Keratinocyte (primary cell): ENCODE data around the gene CARD8. TPM values are rescaled to one million over a fixed set of nuclear protein-coding genes. Genes with fewer than 3 reads are reported as not detected.

Source experiments
- DNase-seq: peaks from one replicate; pipeline ENCODE4 v3.0.0-alpha.2; 2011; ENCODE audit warnings: low read depth, missing footprints, low spot score
- FAIRE-seq: peaks from 2 replicates; lab custom pipeline; 2011; peaks lifted over from hg19 to GRCh38; lab: Jason Lieb, UNC
- H2AFZ ChIP-seq: 2 replicates; pipeline ENCODE4 v1.6.0; 2012; ENCODE audit warnings: low read length, control low read depth, inconsistent platforms; ENCODE audit not compliant: control insufficient read depth
- H3K27ac ChIP-seq: 2 replicates; pipeline ENCODE4 v1.5.1; 2011; ENCODE audit warnings: low read length; ENCODE audit not compliant: control insufficient read depth, insufficient read depth
- H3K27me3 ChIP-seq: 3 replicates; pipeline ENCODE4 v1.6.0; 2011; ENCODE audit warnings: low read length; ENCODE audit not compliant: control insufficient read depth, insufficient read depth; ENCODE audit errors: extremely low read depth
- H3K36me3 ChIP-seq, 2 experiments: 2 replicates in 1 of 2; 3 replicates in 1 of 2; pipeline ENCODE4 v1.5.1; 2011; ENCODE audit warnings: low read length in 2 of 2, mild to moderate bottlenecking in 1 of 2; ENCODE audit not compliant: control insufficient read depth in 2 of 2, insufficient read depth in 2 of 2; ENCODE audit errors: extremely low read depth in 1 of 2
- H3K4me1 ChIP-seq: 3 replicates; pipeline ENCODE4 v1.5.1; 2011; ENCODE audit warnings: low read length; ENCODE audit not compliant: control insufficient read depth, insufficient read depth; ENCODE audit errors: extremely low read depth
- H3K4me2 ChIP-seq: 3 replicates; pipeline ENCODE4 v1.6.0; 2011; ENCODE audit warnings: low read depth, low read length; ENCODE audit not compliant: control insufficient read depth, insufficient read depth; ENCODE audit errors: extremely low read depth
- H3K4me3 ChIP-seq, 3 experiments: fragments of 200-600 bp in 1 of 3; sonication (generic) in 1 of 3; 2 replicates in 2 of 3; 3 replicates in 1 of 3; pipeline ENCODE4 v1.5.1; 2011 to 2016; ENCODE audit warnings: low read length in 3 of 3, mild to moderate bottlenecking in 3 of 3, control low read depth in 2 of 3, inconsistent platforms in 1 of 3, low read depth in 1 of 3, mixed read lengths in 1 of 3, mixed run types in 1 of 3, moderate library complexity in 1 of 3; ENCODE audit not compliant: control insufficient read depth in 2 of 3, insufficient read depth in 2 of 3; ENCODE audit errors: extremely low read depth in 1 of 3
- H3K79me2 ChIP-seq: 2 replicates; pipeline ENCODE4 v1.6.0; 2012; ENCODE audit warnings: low read length; ENCODE audit not compliant: control insufficient read depth, insufficient read depth
- H3K9ac ChIP-seq: 3 replicates; pipeline ENCODE4 v1.6.0; 2011; ENCODE audit warnings: low read length; ENCODE audit not compliant: control insufficient read depth, insufficient read depth; ENCODE audit errors: extremely low read depth
- H3K9me1 ChIP-seq: 3 replicates; pipeline ENCODE4 v1.6.0; 2011; ENCODE audit warnings: low read length; ENCODE audit not compliant: control insufficient read depth, insufficient read depth; ENCODE audit errors: extremely low read depth
- H3K9me3 ChIP-seq: 2 replicates; pipeline ENCODE4 v1.5.1; 2012; ENCODE audit warnings: low read depth, low read length; ENCODE audit not compliant: control insufficient read depth
- H4K20me1 ChIP-seq: 3 replicates; pipeline ENCODE4 v1.6.0; 2011; ENCODE audit warnings: low read length; ENCODE audit not compliant: control insufficient read depth, insufficient read depth; ENCODE audit errors: extremely low read depth
- EZH2 ChIP-seq: IDR thresholded peaks from one replicate; pipeline ENCODE4 v1.6.1; 2012; ENCODE audit warnings: inconsistent platforms, mild to moderate bottlenecking, low read length, moderate library complexity
- dilution Hi-C: fragments of 300-500 bp; cut with MboI; formaldehyde crosslinking; loops from one replicate; pipeline ENCODE4 v1.7.0; 2020; ENCODE audit warnings: low sequenced_read_pairs; ENCODE audit not compliant: extremely low pct_ligation_motif_present
- polyA plus RNA-seq, 5 experiments: library from polyadenylated mRNA; depleted of rRNA in 3 of 5; stranded (reverse) in 3 of 5; stranded (forward) in 1 of 5; unstranded in 1 of 5; fragments of >200 nt; gene quantifications; 1 replicate in 1 of 5; 2 replicates in 3 of 5; 3 replicates in 1 of 5; pipeline versions ENCODE4 v1.2.1 to v1.2.3, GENCODE V29; 2011 to 2012; ENCODE audit warnings: missing spikeins in 2 of 5, low read depth in 1 of 5, low replicate concordance in 1 of 5
- TF ChIP-seq, protein P1 (sequence below), 3 experiments: IDR thresholded peaks in 1 of 3; conservative IDR thresholded peaks in 1 of 3; optimal IDR thresholded peaks in 1 of 3; 2 replicates in 2 of 3; 3 replicates in 1 of 3; pipeline versions ENCODE3 to v1.5.1; 2011; ENCODE audit warnings: low read length in 3 of 3, mild to moderate bottlenecking in 3 of 3, moderate library complexity in 2 of 3, control low read depth in 1 of 3, inconsistent platforms in 1 of 3; ENCODE audit not compliant: insufficient read depth in 2 of 3; ENCODE audit errors: extremely low read depth in 1 of 3

CARD8 gene
- polyA plus RNA-seq, 1 donor (not counting 4 experiments of a cell fraction or from before 2014, with no cell fraction given): 5.2 TPM

DNA sequence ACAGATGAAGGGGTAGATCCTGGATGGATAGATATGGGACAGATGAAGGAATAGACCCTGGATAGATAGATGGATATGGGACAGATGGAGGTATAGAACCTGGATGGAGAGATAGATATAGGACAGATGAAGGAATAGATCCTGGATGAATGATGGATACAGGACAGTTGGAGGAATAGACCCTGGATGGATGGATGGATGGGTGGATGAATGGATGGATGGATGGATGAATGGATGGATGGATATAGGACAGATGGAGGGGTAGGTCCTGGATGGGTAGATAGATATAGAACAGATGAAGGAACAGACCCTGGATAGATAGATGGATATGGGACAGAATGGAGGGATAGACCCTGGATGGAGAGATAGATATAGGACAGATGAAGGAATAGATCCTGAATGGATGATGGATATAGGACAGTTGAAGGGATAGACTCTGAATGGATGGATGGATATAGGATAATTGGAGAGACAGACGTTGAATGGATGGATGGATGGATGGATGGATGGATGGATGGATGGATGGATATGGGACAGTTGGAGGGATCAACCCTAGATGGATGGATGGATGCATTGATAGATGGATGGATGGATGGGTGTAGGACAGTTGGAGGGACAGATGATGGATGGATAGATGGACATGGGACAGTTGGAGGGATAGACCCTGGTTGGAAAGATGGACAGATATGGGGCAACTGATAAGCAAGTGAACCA is 46.3 kb upstream of the CARD8 start:
- Histone ChIP-seq H2AFZ (no peak overlapping the region), H4K20me1 (no peaks in the 10 kb centered on the region), H3K9me3 (no peaks in the 10 kb centered on the region), H3K79me2 (no peaks in the 10 kb centered on the region), H3K4me1 (no peaks in the 10 kb centered on the region), H3K4me3 (no peak overlapping the region), H3K27ac (no peak overlapping the region), H3K9me1 (no peaks in the 10 kb centered on the region), H3K27me3 (no peaks in the 10 kb centered on the region), H3K4me2 (no peak overlapping the region), H3K9ac (no peak overlapping the region), H3K36me3 (no peaks in the 10 kb centered on the region)
- dilution Hi-C loops: no loop called here
- TF ChIP-seq EZH2: no peak
- TF ChIP-seq, protein P1, sequence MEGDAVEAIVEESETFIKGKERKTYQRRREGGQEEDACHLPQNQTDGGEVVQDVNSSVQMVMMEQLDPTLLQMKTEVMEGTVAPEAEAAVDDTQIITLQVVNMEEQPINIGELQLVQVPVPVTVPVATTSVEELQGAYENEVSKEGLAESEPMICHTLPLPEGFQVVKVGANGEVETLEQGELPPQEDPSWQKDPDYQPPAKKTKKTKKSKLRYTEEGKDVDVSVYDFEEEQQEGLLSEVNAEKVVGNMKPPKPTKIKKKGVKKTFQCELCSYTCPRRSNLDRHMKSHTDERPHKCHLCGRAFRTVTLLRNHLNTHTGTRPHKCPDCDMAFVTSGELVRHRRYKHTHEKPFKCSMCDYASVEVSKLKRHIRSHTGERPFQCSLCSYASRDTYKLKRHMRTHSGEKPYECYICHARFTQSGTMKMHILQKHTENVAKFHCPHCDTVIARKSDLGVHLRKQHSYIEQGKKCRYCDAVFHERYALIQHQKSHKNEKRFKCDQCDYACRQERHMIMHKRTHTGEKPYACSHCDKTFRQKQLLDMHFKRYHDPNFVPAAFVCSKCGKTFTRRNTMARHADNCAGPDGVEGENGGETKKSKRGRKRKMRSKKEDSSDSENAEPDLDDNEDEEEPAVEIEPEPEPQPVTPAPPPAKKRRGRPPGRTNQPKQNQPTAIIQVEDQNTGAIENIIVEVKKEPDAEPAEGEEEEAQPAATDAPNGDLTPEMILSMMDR (optimal IDR thresholded peaks at IDR 0.05 in 1 of 3, IDR thresholded peaks at IDR 0.05 in 1 of 3, conservative IDR thresholded peaks at IDR 0.05 in 1 of 3; ENCODE audit: extremely low read depth in 1 of 3, insufficient read depth in 2 of 3, low read length in 3 of 3): no peak
- FAIRE-seq: no peak
- DNase-seq: no peak

DNA sequence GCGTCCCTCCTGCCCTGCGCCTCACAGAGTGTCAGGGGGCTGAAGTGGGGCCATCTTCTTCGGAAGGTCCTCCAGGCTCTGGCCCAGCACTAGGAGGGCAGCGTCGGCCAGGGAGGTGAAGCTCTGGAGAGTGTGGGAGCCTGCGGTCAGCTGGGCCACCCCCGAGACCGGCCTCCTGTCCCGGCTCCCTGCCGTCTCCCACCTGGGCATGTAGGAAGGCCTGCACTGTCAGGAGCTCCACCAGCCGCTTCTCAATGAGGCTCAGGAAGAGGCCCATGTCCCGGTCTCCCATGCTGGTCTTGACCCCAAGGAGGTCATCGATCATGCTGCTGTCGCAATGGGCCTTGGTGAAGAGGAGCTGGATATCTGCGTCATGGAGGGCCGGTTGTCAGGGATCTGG is 42.3 kb upstream of the CARD8 start:
- no peak for FAIRE-seq
- H4K20me1 ChIP-seq: no peaks in the 10 kb centered on the region
- H3K36me3 ChIP-seq: no peaks in the 10 kb centered on the region
- no peak overlapping the region for H3K4me3 ChIP-seq
- H3K4me2 ChIP-seq: no peak overlapping the region
- H3K4me1 ChIP-seq: no peaks in the 10 kb centered on the region
- H3K27me3 ChIP-seq: no peaks in the 10 kb centered on the region
- H3K79me2 ChIP-seq: no peaks in the 10 kb centered on the region
- no peak overlapping the region for H3K9ac ChIP-seq
- DNase-seq: no peak
- H3K9me1 ChIP-seq: no peaks in the 10 kb centered on the region
- dilution Hi-C loops: no loop called here
- no peak for TF ChIP-seq EZH2
- TF ChIP-seq, protein P1 (optimal IDR thresholded peaks at IDR 0.05 in 1 of 3, IDR thresholded peaks at IDR 0.05 in 1 of 3, conservative IDR thresholded peaks at IDR 0.05 in 1 of 3; ENCODE audit: extremely low read depth in 1 of 3, insufficient read depth in 2 of 3, low read length in 3 of 3): no peak
- H3K9me3 ChIP-seq: no peaks in the 10 kb centered on the region
- no peak overlapping the region for H2AFZ ChIP-seq
- H3K27ac ChIP-seq: no peak overlapping the region
